K562 (cell line): Measurements from ENCODE around the gene CDCP2. TPM values are rescaled to one million over a fixed set of nuclear protein-coding genes. Genes with fewer than 3 reads are reported as not detected.

ENCODE experiments used
- ATAC-seq: fragments of 200-7000 bp; cut with Tn5 transposase; 3 replicates; pipeline ENCODE4 v1.9.1; 2020; ENCODE audit warnings: moderate library complexity
- BruUV-seq: library from RNA; stranded (reverse); fragments of 400-500 nt; replicated peaks from 2 replicates; lab custom pipeline; 2021; lab: Mats Ljungman, UMichigan
- CTCF ChIA-PET: fragments of 300-600 bp; formaldehyde crosslinking; extraction: SDS; loops from one replicate; lab custom pipeline; 2021; ENCODE audit warnings: low intra/inter-chr PET ratio; lab: Yijun Ruan, JAX
- POLR2A ChIA-PET: fragments of 300-600, 350-650 bp; sonication (Branson Sonifier 250); formaldehyde crosslinking; extraction: SDS; loops from one replicate; lab custom pipeline; 2021; ENCODE audit warnings: antibody characterized with exemption, inconsistent platforms; lab: Yijun Ruan, JAX
- DNase-seq, 4 experiments: peaks; one replicate each; pipeline versions ENCODE4 v3.0.0 to v3.0.0-alpha.2; 2011 to 2018; ENCODE audit warnings: low spot score in 3 of 4, mixed read lengths in 3 of 4; ENCODE audit errors: extremely low read depth in 1 of 4
- FAIRE-seq: peaks from 2 replicates; lab custom pipeline; 2011; peaks lifted over from hg19 to GRCh38; lab: Jason Lieb, UNC
- H2AFZ ChIP-seq: 2 replicates; pipeline ENCODE4 v1.6.0; 2011; ENCODE audit warnings: low read depth, low read length, control low read depth, inconsistent platforms
- H3K27ac ChIP-seq: fragments of 200-600 bp; 3 replicates; pipeline ENCODE4 v1.8.0; 2011; ENCODE audit warnings: low read depth, mild to moderate bottlenecking, control low read depth, inconsistent platforms, low read length, moderate library complexity, mixed read lengths; ENCODE audit errors: extremely low read depth
- H3K27me3 ChIP-seq, 2 experiments: fragments of 300-600 bp in 1 of 2; 2 replicates in 1 of 2; 3 replicates in 1 of 2; pipeline versions ENCODE4 v1.6.0 to v1.8.0; 2011; ENCODE audit warnings: inconsistent platforms in 2 of 2, low read length in 2 of 2, mild to moderate bottlenecking in 1 of 2, mixed read lengths in 1 of 2, moderate library complexity in 1 of 2; ENCODE audit not compliant: control insufficient read depth in 2 of 2, insufficient read depth in 2 of 2
- H3K36me3 ChIP-seq: fragments of 300-600 bp; 3 replicates; pipeline ENCODE4 v1.8.0; 2011; ENCODE audit warnings: mild to moderate bottlenecking, low read length, inconsistent platforms; ENCODE audit not compliant: control insufficient read depth, insufficient read depth
- H3K4me1 ChIP-seq, 2 experiments: fragments of 200-600 bp in 1 of 2; replicated peaks in 1 of 2; 2 replicates in 1 of 2; 3 replicates in 1 of 2; pipeline versions ENCODE4 v1.5.1 to v1.8.0; 2011; ENCODE audit warnings: inconsistent platforms in 2 of 2, low read length in 2 of 2, mild to moderate bottlenecking in 1 of 2, mixed read lengths in 1 of 2, moderate library complexity in 1 of 2; ENCODE audit not compliant: control insufficient read depth in 2 of 2, insufficient read depth in 2 of 2
- H3K4me2 ChIP-seq: 2 replicates; pipeline ENCODE4 v1.6.1; 2011; ENCODE audit warnings: low read length, control low read depth, inconsistent platforms, mixed read lengths; ENCODE audit not compliant: insufficient read depth
- H3K4me3 ChIP-seq: fragments of 200-600 bp; sonication (generic), shearing (Covaris generic); 2 replicates; pipeline ENCODE4 v1.5.1; 2016; ENCODE audit warnings: control low read depth, inconsistent platforms
- H3K79me2 ChIP-seq: fragments of 200-600 bp; 3 replicates; pipeline ENCODE4 v1.8.0; 2011; ENCODE audit warnings: low read length, inconsistent platforms; ENCODE audit not compliant: control insufficient read depth, insufficient read depth
- H3K9ac ChIP-seq, 2 experiments: 2 replicates each; pipeline versions ENCODE4 v1.6.0 to v1.6.1; 2011; ENCODE audit warnings: low read depth in 2 of 2, low read length in 2 of 2, control low read depth in 1 of 2, inconsistent platforms in 1 of 2, mild to moderate bottlenecking in 1 of 2, mixed read lengths in 1 of 2; ENCODE audit not compliant: insufficient read depth in 1 of 2
- H3K9me1 ChIP-seq: one replicate; pipeline ENCODE4 v1.6.0; 2011; ENCODE audit warnings: inconsistent platforms, mild to moderate bottlenecking, low read length, moderate library complexity; ENCODE audit not compliant: control insufficient read depth, insufficient read depth
- H3K9me3 ChIP-seq: replicated peaks from 2 replicates; pipeline ENCODE4 v1.5.1; 2011; ENCODE audit warnings: low read depth, low read length, inconsistent platforms; ENCODE audit not compliant: control insufficient read depth, insufficient read depth
- H4K20me1 ChIP-seq: replicated peaks from 2 replicates; pipeline ENCODE4 v1.6.1; 2011; ENCODE audit warnings: low read length, inconsistent platforms, mixed read lengths; ENCODE audit not compliant: control insufficient read depth, insufficient read depth
- DDX20 ChIP-seq: fragments of 450-650 bp; IDR thresholded peaks from 2 replicates; pipeline ENCODE4 v1.6.1; 2016; ENCODE audit warnings: missing genetic modification characterization, low read depth, mild to moderate bottlenecking, missing compliant biosample characterization, moderate library complexity
- GABPA ChIP-seq: fragments of 200-800 bp; sonication (Bioruptor generic); conservative IDR thresholded peaks from 2 replicates; pipeline ENCODE4 v1.6.1; 2016; ENCODE audit warnings: low read depth, missing genetic modification characterization, missing compliant biosample characterization
- MEF2A ChIP-seq: IDR thresholded peaks from 2 replicates; pipeline ENCODE4 v1.6.1; 2011; ENCODE audit warnings: low read depth, mild to moderate bottlenecking, low read length, moderate library complexity; ENCODE audit not compliant: control insufficient read depth
- MTA1 ChIP-seq: fragments of 450-650 bp; IDR thresholded peaks from 2 replicates; pipeline ENCODE4 v1.6.1; 2017; ENCODE audit warnings: borderline replicate concordance
- POU5F1 ChIP-seq: fragments of 150-350 bp; IDR thresholded peaks from 2 replicates; pipeline ENCODE4 v1.6.1; 2014; ENCODE audit warnings: borderline replicate concordance, low read length, low read depth, mild to moderate bottlenecking; ENCODE audit not compliant: partially characterized antibody
- PRMT5 ChIP-seq: sonication (generic); formaldehyde crosslinking; IDR thresholded peaks from 2 replicates; pipeline ENCODE4 v1.5.0; 2020; ENCODE audit warnings: missing genetic modification reagents
- RHOXF2B ChIP-seq: fragments of 250-450 bp; sonication (Bioruptor Pico); conservative IDR thresholded peaks from 2 replicates; pipeline ENCODE4 v1.5.1; 2021
- ZFP1 ChIP-seq: fragments of 450-650 bp; formaldehyde crosslinking; IDR thresholded peaks from 2 replicates; pipeline ENCODE4 v1.4.0; 2020; ENCODE audit warnings: mild to moderate bottlenecking, mixed read lengths
- ZNF140 ChIP-seq: fragments of 250-450 bp; sonication (Bioruptor Pico); IDR thresholded peaks from 2 replicates; pipeline ENCODE4 v1.8.0; 2021; ENCODE audit warnings: moderate library complexity, mild to moderate bottlenecking, inconsistent platforms
- ZNF41 ChIP-seq: fragments of 250-450 bp; sonication (Bioruptor Pico); conservative IDR thresholded peaks from 2 replicates; pipeline ENCODE4 v1.4.0; 2020; ENCODE audit warnings: mild to moderate bottlenecking
- ZNF778 ChIP-seq: fragments of 450-650 bp; formaldehyde crosslinking; IDR thresholded peaks from 2 replicates; pipeline ENCODE4 v1.4.0; 2020; ENCODE audit warnings: mild to moderate bottlenecking, moderate library complexity
- WGBS: fragments of 100-300 bp; shearing (Covaris generic); methylation state at CpG from one replicate; pipeline ENCODE4 v1.1.6; 2016; ENCODE audit warnings: low coverage, mixed read lengths; ENCODE audit not compliant: insufficient coverage; ENCODE audit errors: missing lambda C conversion rate; 5-methylcytosine and 5-hydroxymethylcytosine counted together
- in situ Hi-C: fragments of 300-500 bp; cut with MboI; formaldehyde crosslinking; loops from 4 replicates; pipeline ENCODE4 v1.15.0; 2018; ENCODE audit warnings: inconsistent platforms, mixed read lengths
- intact Hi-C: fragments of 100-400 bp; cut with micrococcal nuclease; formaldehyde crosslinking; loops from 2 replicates; pipeline ENCODE4 v1.14.2; 2022
- polyA plus RNA-seq, 8 experiments: library from polyadenylated mRNA; depleted of rRNA in 4 of 8; stranded (reverse) in 5 of 8; unstranded in 3 of 8; fragments of >200 nt; fragmentation: Nextera tagmentation in 2 of 8; fragmentation: Illumina TruSeq in 1 of 8; extraction: Ambion mirVana in 2 of 8; extraction: Trizol in 1 of 8; gene quantifications; 2 replicates each; pipeline versions ENCODE4 v1.2.1 to v1.2.3, GENCODE V29; 2011 to 2014; ENCODE audit warnings: inconsistent platforms in 1 of 8, missing spikeins in 1 of 8
- total RNA-seq, 7 experiments: library from RNA; depleted of rRNA in 6 of 7; stranded (reverse); fragments of >200 nt in 6 of 7; fragmentation: Illumina TruSeq in 2 of 7; extraction: Trizol in 2 of 7; gene quantifications; 2 replicates each; pipeline versions ENCODE4 v1.2.1 to v1.2.3, GENCODE V29; 2011 to 2021; ENCODE audit warnings: low replicate concordance in 1 of 7
- TF ChIP-seq, protein P1 (sequence below), 2 experiments: IDR thresholded peaks in 1 of 2; conservative IDR thresholded peaks in 1 of 2; 2 replicates each; pipeline ENCODE4 v1.6.1; 2016; ENCODE audit warnings: low read depth in 2 of 2, mild to moderate bottlenecking in 1 of 2, missing compliant biosample characterization in 1 of 2, missing genetic modification characterization in 1 of 2, moderate library complexity in 1 of 2
- TF ChIP-seq, protein P2 (sequence below): fragments of 200-400 bp; formaldehyde crosslinking; IDR thresholded peaks from 2 replicates; pipeline ENCODE4 v1.6.1; 2017; ENCODE audit warnings: mild to moderate bottlenecking, low read depth, low read length, moderate library complexity

CDCP2 gene
- total and polyA plus RNA-seq, 9 of the 15 experiments (the other 6 are each of a cell fraction or from before 2014, with no cell fraction given) = not detected

DNA sequence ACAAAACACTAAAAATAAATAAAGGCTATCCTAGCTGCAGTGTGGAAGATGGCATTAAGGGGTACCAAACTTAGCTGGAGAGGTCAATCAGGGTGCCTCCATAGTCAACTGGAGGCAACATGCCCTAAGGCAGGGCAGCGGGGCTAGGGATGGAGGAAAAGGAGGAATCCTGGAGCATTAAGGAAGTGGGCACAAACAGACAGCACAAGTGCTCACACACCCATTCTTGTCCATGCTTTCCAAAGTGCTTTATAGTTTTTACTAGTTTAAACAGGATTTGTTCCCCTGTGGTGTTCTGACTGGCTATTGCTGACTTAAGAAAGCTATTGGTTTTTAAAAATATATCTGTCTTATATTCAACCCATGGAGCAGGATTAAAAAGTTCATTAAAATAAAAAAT is 66.0 kb downstream of the CDCP2 start:
- Histone ChIP-seq H2AFZ (no peak overlapping the region), H4K20me1 (no peaks in the 10 kb centered on the region), H3K9me3 (no peaks in the 10 kb centered on the region), H3K4me3 (no peak overlapping the region), H3K9ac (no peak overlapping the region)
- in situ Hi-C loops = loop anchor here (10.0 kb wide), 1 partner anchor 222 kb away; no protein-coding TSS in a partner anchor
- no peak for TF ChIP-seq RHOXF2B
- TF ChIP-seq, protein P1, sequence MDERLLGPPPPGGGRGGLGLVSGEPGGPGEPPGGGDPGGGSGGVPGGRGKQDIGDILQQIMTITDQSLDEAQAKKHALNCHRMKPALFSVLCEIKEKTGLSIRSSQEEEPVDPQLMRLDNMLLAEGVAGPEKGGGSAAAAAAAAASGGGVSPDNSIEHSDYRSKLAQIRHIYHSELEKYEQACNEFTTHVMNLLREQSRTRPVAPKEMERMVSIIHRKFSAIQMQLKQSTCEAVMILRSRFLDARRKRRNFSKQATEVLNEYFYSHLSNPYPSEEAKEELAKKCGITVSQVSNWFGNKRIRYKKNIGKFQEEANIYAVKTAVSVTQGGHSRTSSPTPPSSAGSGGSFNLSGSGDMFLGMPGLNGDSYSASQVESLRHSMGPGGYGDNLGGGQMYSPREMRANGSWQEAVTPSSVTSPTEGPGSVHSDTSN (CRISPR knock-in tag; IDR thresholded peaks at IDR 0.05; ENCODE audit: low read depth) = no peak
- TF ChIP-seq, protein P1 (tag; conservative IDR thresholded peaks at IDR 0.05; ENCODE audit: low read depth) = no peak
- TF ChIP-seq PRMT5 (CRISPR knock-in tag) = no peak
- TF ChIP-seq GABPA = no peak
- TF ChIP-seq DDX20 = no peak
- TF ChIP-seq POU5F1 = no peak
- no peak for TF ChIP-seq ZNF41 (CRISPR knock-in tag)
- no peak for TF ChIP-seq ZNF140 (CRISPR knock-in tag)
- TF ChIP-seq, protein P2, sequence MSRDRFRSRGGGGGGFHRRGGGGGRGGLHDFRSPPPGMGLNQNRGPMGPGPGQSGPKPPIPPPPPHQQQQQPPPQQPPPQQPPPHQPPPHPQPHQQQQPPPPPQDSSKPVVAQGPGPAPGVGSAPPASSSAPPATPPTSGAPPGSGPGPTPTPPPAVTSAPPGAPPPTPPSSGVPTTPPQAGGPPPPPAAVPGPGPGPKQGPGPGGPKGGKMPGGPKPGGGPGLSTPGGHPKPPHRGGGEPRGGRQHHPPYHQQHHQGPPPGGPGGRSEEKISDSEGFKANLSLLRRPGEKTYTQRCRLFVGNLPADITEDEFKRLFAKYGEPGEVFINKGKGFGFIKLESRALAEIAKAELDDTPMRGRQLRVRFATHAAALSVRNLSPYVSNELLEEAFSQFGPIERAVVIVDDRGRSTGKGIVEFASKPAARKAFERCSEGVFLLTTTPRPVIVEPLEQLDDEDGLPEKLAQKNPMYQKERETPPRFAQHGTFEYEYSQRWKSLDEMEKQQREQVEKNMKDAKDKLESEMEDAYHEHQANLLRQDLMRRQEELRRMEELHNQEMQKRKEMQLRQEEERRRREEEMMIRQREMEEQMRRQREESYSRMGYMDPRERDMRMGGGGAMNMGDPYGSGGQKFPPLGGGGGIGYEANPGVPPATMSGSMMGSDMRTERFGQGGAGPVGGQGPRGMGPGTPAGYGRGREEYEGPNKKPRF = no peak
- TF ChIP-seq MEF2A = no peak
- TF ChIP-seq ZFP1 (CRISPR knock-in tag) = no peak
- no peak for TF ChIP-seq MTA1
- TF ChIP-seq ZNF778 (CRISPR knock-in tag) = no peak
- TF ChIP-seq, all 486 proteins: peak for 0
- H3K4me2 ChIP-seq = no peak overlapping the region
- no TSS peak for BruUV-seq
- CTCF ChIA-PET = no interaction called here
- intact Hi-C loops = no loop called here
- ATAC-seq (no peak), FAIRE-seq (no peak), DNase-seq (no peak)
- no peaks in the 10 kb centered on the region for H3K4me1 ChIP-seq
- no peaks in the 10 kb centered on the region for H3K79me2 ChIP-seq
- H3K9me1 ChIP-seq = no peaks in the 10 kb centered on the region
- WGBS = 68% methylated on average over 1 of the region's 1 CpG
- POLR2A ChIA-PET = interaction anchor here (1.2 kb wide), 1 partner anchor 22 kb away, joined by 3 read pairs; no protein-coding TSS in a partner anchor
- H3K27me3 ChIP-seq = no peaks in the 10 kb centered on the region
- H3K27ac ChIP-seq = no peak overlapping the region
- no peaks in the 10 kb centered on the region for H3K36me3 ChIP-seq
